Ishikawa (cell line): ENCODE results near the gene IL36B.

Source experiments
- EGR1 ChIP-seq: IDR thresholded peaks from 2 replicates; pipeline ENCODE4 v1.6.1; 2012
- FOXM1 ChIP-seq: IDR thresholded peaks from 2 replicates; pipeline ENCODE4 v1.6.1; 2012; ENCODE audit warnings: low read depth, borderline replicate concordance
- NFIC ChIP-seq: IDR thresholded peaks from 2 replicates; pipeline ENCODE4 v1.6.1; 2012
- RAD21 ChIP-seq: IDR thresholded peaks from 2 replicates; pipeline ENCODE4 v1.6.1; 2012; ENCODE audit warnings: low read depth
- REST ChIP-seq: IDR thresholded peaks from 2 replicates; pipeline ENCODE4 v1.6.1; 2012; ENCODE audit warnings: low read depth, mild to moderate bottlenecking
- TAF1 ChIP-seq: IDR thresholded peaks from 2 replicates; pipeline ENCODE4 v1.6.1; 2012; ENCODE audit warnings: low read depth, mild to moderate bottlenecking
- TCF12 ChIP-seq: IDR thresholded peaks from 2 replicates; pipeline ENCODE4 v1.6.1; 2012; ENCODE audit warnings: low read depth

GRCh38 chr2:112979731-112980130 is 72.9 kb downstream of the IL36B start:
- TF ChIP-seq FOXM1 (no peak), EGR1 (no peak), RAD21 (no peak), REST (no peak), TAF1 (no peak), NFIC (no peak), TCF12 (no peak)
